ENCODE measurements around the gene SUPT5H. TPM values are rescaled to one million over a fixed set of nuclear protein-coding genes. Genes with fewer than 3 reads are reported as not detected.

Gene SUPT5H
- total RNA-seq, 1 experiment from 2014 or later: 171 TPM

DNA sequence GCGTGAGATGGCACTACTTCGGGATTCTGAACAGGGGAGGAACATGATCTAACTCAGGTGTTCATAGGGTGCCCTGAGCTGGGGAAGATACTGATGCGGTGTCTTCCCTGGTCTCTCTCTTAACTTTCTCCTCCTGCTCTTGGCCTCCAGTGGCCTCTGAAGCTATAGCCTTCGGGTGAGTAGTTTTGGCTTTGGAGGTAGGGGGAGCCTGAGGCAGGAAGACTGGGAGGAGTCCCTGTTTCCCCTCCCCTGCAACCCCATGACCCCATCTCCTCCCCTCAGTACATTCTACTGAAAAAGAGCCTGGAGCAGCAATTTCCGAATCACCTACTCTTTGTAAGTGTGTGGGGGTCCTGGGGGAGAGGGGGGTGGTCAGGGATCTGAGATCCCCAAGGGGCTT is 73.1 kb downstream of the SUPT5H start:
- CTCF ChIA-PET: interaction anchor here (0.6 to 1.5 kb wide), 2 partner anchors 8 to 15 kb away, joined by 5 to 6 read pairs; no protein-coding TSS in a partner anchor
- Histone ChIP-seq H3K4me1 (no peaks in the 10 kb centered on the region), H3K9me3 (no peaks in the 10 kb centered on the region), H3K36me3 (ENCODE audit: control insufficient read depth, insufficient read depth, low read length) (no peaks in the 10 kb centered on the region), H3K27me3 (replicated peaks; ENCODE audit: control insufficient read depth, insufficient read depth, low read length) (no peaks in the 10 kb centered on the region), H3K4me3 (ENCODE audit: low read depth, low read length) (no peak overlapping the region)
- H3K4me3 Mint-ChIP-seq (ENCODE audit: unreplicated experiment): no peak overlapping the region
- POLR2A ChIA-PET: no interaction called here
- H3K4me1 Mint-ChIP-seq (ENCODE audit: low read depth, unreplicated experiment): no peaks in the 10 kb centered on the region
- no peaks in the 10 kb centered on the region for H3K36me3 Mint-ChIP-seq (ENCODE audit: insufficient read depth, unreplicated experiment)
- H3K27me3 Mint-ChIP-seq (ENCODE audit: insufficient read depth, unreplicated experiment): peaks cover 5% of the 10 kb centered on the region
- H3K9me3 Mint-ChIP-seq (ENCODE audit: unreplicated experiment): no peaks in the 10 kb centered on the region
- intact Hi-C loops (cut with micrococcal nuclease; ENCODE audit: unreplicated experiment): no loop called here
- BruUV-seq (replicated peaks): no TSS peak
- no peak for DNase-seq
- TF ChIP-seq, protein P1, sequence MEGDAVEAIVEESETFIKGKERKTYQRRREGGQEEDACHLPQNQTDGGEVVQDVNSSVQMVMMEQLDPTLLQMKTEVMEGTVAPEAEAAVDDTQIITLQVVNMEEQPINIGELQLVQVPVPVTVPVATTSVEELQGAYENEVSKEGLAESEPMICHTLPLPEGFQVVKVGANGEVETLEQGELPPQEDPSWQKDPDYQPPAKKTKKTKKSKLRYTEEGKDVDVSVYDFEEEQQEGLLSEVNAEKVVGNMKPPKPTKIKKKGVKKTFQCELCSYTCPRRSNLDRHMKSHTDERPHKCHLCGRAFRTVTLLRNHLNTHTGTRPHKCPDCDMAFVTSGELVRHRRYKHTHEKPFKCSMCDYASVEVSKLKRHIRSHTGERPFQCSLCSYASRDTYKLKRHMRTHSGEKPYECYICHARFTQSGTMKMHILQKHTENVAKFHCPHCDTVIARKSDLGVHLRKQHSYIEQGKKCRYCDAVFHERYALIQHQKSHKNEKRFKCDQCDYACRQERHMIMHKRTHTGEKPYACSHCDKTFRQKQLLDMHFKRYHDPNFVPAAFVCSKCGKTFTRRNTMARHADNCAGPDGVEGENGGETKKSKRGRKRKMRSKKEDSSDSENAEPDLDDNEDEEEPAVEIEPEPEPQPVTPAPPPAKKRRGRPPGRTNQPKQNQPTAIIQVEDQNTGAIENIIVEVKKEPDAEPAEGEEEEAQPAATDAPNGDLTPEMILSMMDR (IDR thresholded peaks at IDR 0.05; ENCODE audit: insufficient read depth in 1 of 2, low read depth in 1 of 2, low read length in 1 of 2, severe bottlenecking in 1 of 2, unreplicated experiment in 1 of 2): no peak
- H3K27ac Mint-ChIP-seq (ENCODE audit: unreplicated experiment): no peak overlapping the region

DNA sequence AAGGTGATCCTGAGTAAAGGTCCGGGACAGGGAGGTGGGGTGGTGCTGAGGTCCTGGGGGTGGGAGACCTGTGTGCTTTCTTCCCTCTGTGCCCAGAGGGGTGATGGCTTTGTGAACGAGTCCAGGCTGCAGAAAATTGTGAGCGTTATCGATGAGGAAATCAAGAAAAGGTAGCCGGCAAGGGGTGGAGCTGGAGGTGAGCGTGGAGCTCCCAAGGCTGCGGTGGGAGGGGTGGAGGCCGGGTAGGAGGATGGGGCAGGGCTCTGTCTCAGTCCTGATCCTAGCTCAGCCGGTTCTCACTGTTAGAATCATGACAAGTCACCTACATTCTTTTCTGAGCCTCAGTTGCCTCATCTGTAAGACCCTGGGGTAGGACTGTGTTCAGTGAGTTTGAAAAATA is 73.6 kb downstream of the SUPT5H start:
- H3K36me3 Mint-ChIP-seq (ENCODE audit: insufficient read depth, unreplicated experiment): no peaks in the 10 kb centered on the region
- CTCF ChIA-PET: interaction anchor here (0.6 to 1.5 kb wide), 2 partner anchors 9 to 16 kb away, joined by 5 to 6 read pairs; no protein-coding TSS in a partner anchor
- no peak for DNase-seq

DNA sequence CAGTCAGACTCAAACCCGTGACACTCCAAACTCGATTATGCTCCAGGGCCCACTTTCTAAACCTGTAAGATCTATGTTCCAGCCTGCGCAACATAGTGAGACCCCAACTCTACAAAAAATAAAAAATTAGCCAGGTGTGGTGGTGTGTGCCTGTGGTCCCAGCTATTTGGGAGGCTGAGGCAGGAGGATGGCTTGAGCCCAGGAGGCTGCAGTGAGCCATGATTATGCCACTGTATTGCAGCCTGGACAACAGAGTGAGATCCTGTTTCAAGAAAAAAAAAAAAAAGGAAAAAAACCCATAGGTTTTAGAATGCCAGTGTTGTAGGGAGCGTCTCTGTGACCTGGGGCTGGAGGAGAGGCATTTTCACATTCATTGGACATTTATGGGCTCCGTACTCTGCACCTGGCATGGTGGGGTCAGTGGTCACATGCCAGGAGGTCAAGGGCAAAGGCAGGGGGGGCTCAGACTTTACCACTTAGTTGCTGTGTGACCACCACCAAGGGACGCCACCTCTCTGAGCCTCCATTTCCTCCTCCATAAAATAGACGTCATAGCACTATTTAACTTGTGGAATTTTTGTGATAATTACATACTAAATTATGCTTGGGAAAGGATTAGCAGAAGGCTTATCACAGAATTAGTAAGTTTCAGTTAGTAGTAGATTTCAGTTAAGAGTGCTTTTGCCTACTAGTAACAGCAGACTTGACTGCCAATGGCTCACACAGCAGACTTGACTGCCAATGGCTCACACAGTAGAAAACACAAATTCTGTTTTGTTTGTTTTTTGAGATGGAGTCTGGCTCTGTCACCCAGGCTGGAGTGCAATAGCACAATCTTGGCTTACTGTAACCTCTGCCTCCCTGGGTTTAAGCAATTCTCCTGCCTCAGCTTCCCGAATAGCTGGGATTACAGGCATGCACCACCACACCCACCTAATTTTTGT is 75.4 kb downstream of the SUPT5H start:
- no peaks in the 10 kb centered on the region for H3K27me3 ChIP-seq (replicated peaks; ENCODE audit: control insufficient read depth, insufficient read depth, low read length)
- no peaks in the 10 kb centered on the region for H3K4me1 ChIP-seq
- no peaks in the 10 kb centered on the region for H3K9me3 Mint-ChIP-seq (ENCODE audit: unreplicated experiment)
- H3K4me1 Mint-ChIP-seq (ENCODE audit: low read depth, unreplicated experiment): no peaks in the 10 kb centered on the region
- no peak for DNase-seq
- no peaks in the 10 kb centered on the region for H3K9me3 ChIP-seq
- no TSS peak for BruUV-seq (replicated peaks)
- no peaks in the 10 kb centered on the region for H3K36me3 Mint-ChIP-seq (ENCODE audit: insufficient read depth, unreplicated experiment)
- H3K27ac Mint-ChIP-seq (ENCODE audit: unreplicated experiment): no peak overlapping the region
- no peak overlapping the region for H3K4me3 ChIP-seq (ENCODE audit: low read depth, low read length)
- no peak overlapping the region for H3K4me3 Mint-ChIP-seq (ENCODE audit: unreplicated experiment)
- TF ChIP-seq, protein P1 (IDR thresholded peaks at IDR 0.05; ENCODE audit: insufficient read depth in 1 of 2, low read depth in 1 of 2, low read length in 1 of 2, severe bottlenecking in 1 of 2, unreplicated experiment in 1 of 2): no peak
- ChIA-PET POLR2A (no interaction called here), CTCF (no interaction called here)
- intact Hi-C loops (cut with micrococcal nuclease; ENCODE audit: unreplicated experiment): no loop called here
- H3K36me3 ChIP-seq (ENCODE audit: control insufficient read depth, insufficient read depth, low read length): no peaks in the 10 kb centered on the region
- H3K27me3 Mint-ChIP-seq (ENCODE audit: insufficient read depth, unreplicated experiment): peaks cover 5% of the 10 kb centered on the region

More for the DNA sequence above, 73.6 kb downstream of the SUPT5H start:
- no peaks in the 10 kb centered on the region for H3K27me3 ChIP-seq (replicated peaks; ENCODE audit: control insufficient read depth, insufficient read depth, low read length)
- H3K4me1 ChIP-seq: no peaks in the 10 kb centered on the region
- H3K4me3 Mint-ChIP-seq (ENCODE audit: unreplicated experiment): no peak overlapping the region
- no peaks in the 10 kb centered on the region for H3K9me3 ChIP-seq
- no peak overlapping the region for H3K4me3 ChIP-seq (ENCODE audit: low read depth, low read length)
- no peaks in the 10 kb centered on the region for H3K4me1 Mint-ChIP-seq (ENCODE audit: low read depth, unreplicated experiment)
- no peaks in the 10 kb centered on the region for H3K36me3 ChIP-seq (ENCODE audit: control insufficient read depth, insufficient read depth, low read length)
- intact Hi-C loops (cut with micrococcal nuclease; ENCODE audit: unreplicated experiment): no loop called here
- TF ChIP-seq, protein P1 (IDR thresholded peaks at IDR 0.05; ENCODE audit: insufficient read depth in 1 of 2, low read depth in 1 of 2, low read length in 1 of 2, severe bottlenecking in 1 of 2, unreplicated experiment in 1 of 2): no peak
- H3K9me3 Mint-ChIP-seq (ENCODE audit: unreplicated experiment): no peaks in the 10 kb centered on the region
- POLR2A ChIA-PET: no interaction called here
- no TSS peak for BruUV-seq (replicated peaks)
- H3K27me3 Mint-ChIP-seq (ENCODE audit: insufficient read depth, unreplicated experiment): peaks cover 5% of the 10 kb centered on the region
- H3K27ac Mint-ChIP-seq (ENCODE audit: unreplicated experiment): no peak overlapping the region

Data from Caco-2 (cell line).